Calu3 (cell line): ENCODE measurements around the gene NCAPG2. TPM values are rescaled to one million over a fixed set of nuclear protein-coding genes. Genes with fewer than 3 reads are reported as not detected.

ENCODE experiments used
- BruUV-seq: library from RNA; stranded (reverse); fragments of 400-500 nt; replicated peaks from 2 replicates; lab custom pipeline; 2021; lab: Mats Ljungman, UMichigan
- CTCF ChIA-PET: fragments of 300-600 bp; sonication (Branson Sonifier 250); formaldehyde crosslinking; loops from one replicate; lab custom pipeline; 2022; ENCODE audit warnings: antibody characterized with exemption; lab: Charles Lee
- DNase-seq: peaks from one replicate; pipeline ENCODE4 v3.0.0; 2022
- H3K27ac Mint-ChIP-seq: one replicate; pipeline ENCODE4 v1.8.0; 2022; ENCODE audit warnings: mixed read lengths; ENCODE audit not compliant: unreplicated experiment
- H3K27me3 Mint-ChIP-seq: one replicate; pipeline ENCODE4 v1.8.0; 2022; ENCODE audit warnings: mixed read lengths; ENCODE audit not compliant: unreplicated experiment
- H3K36me3 Mint-ChIP-seq: one replicate; pipeline ENCODE4 v1.8.0; 2022; ENCODE audit warnings: mild to moderate bottlenecking, moderate library complexity, mixed read lengths; ENCODE audit not compliant: insufficient read depth, unreplicated experiment
- H3K4me1 Mint-ChIP-seq: one replicate; pipeline ENCODE4 v1.8.0; 2022; ENCODE audit warnings: mild to moderate bottlenecking, low read depth, mixed read lengths; ENCODE audit not compliant: unreplicated experiment
- H3K4me3 Mint-ChIP-seq: one replicate; pipeline ENCODE4 v1.8.0; 2022; ENCODE audit warnings: mild to moderate bottlenecking, low read depth, moderate library complexity, mixed read lengths; ENCODE audit not compliant: unreplicated experiment
- H3K9me3 Mint-ChIP-seq: one replicate; pipeline ENCODE4 v1.8.0; 2022; ENCODE audit warnings: low read depth, mixed read lengths; ENCODE audit not compliant: unreplicated experiment
- CTCF ChIP-seq: fragments of 200-600 bp; IDR thresholded peaks from one replicate; pipeline ENCODE4 v1.8.0; 2022; ENCODE audit warnings: antibody characterized with exemption; ENCODE audit not compliant: unreplicated experiment
- intact Hi-C: fragments of 100-400 bp; cut with micrococcal nuclease; formaldehyde crosslinking; loops from one replicate; pipeline ENCODE4 v1.10.0; 2022; ENCODE audit not compliant: unreplicated experiment
- total RNA-seq: library from RNA; stranded (reverse); gene quantifications from 2 replicates; pipeline ENCODE4 v1.2.3, GENCODE V29; 2022

The NCAPG2 gene
- total RNA-seq, 1 experiment from 2014 or later, result 81.7 TPM

GRCh38 chr7:158588878-158589442 lies 115.6 kb downstream of the NCAPG2 start:
- CTCF ChIA-PET, result no interaction called here
- Mint-ChIP-seq H3K27me3 (peaks cover 48% of the 10 kb centered on the region), H3K9me3 (peaks cover 3% of the 10 kb centered on the region), H3K27ac (no peak overlapping the region), H3K36me3 (peaks cover 16% of the 10 kb centered on the region), H3K4me3 (peak overlapping the region; percentile 53), H3K4me1 (peaks cover 2% of the 10 kb centered on the region)
- intact Hi-C loops, result loop anchor here (10.0 kb wide), 1 partner anchor 154 kb away; no protein-coding TSS in a partner anchor
- TF ChIP-seq CTCF, result no peak
- no peak for DNase-seq
- BruUV-seq, result no TSS peak

- H3K36me3 Mint-ChIP-seq, result peaks cover 16% of the 10 kb centered on the region
- no peak for TF ChIP-seq CTCF
- peaks cover 48% of the 10 kb centered on the region for H3K27me3 Mint-ChIP-seq
- DNase-seq, result no peak
- H3K27ac Mint-ChIP-seq, result no peak overlapping the region
- peak overlapping the region; percentile 53 for H3K4me3 Mint-ChIP-seq
- H3K4me1 Mint-ChIP-seq, result peaks cover 9% of the 10 kb centered on the region
- CTCF ChIA-PET, result no interaction called here
- intact Hi-C loops, result loop anchor here (10.0 kb wide), 1 partner anchor 153 kb away; no protein-coding TSS in a partner anchor
- H3K9me3 Mint-ChIP-seq, result peaks cover 3% of the 10 kb centered on the region
- no TSS peak for BruUV-seq
Observed at GRCh38 chr7:158588085-158588877, 116.3 kb downstream of the NCAPG2 start.

- peak; percentile 76 for DNase-seq
- CTCF ChIA-PET, result no interaction called here
- H3K4me1 Mint-ChIP-seq, result peaks cover 14% of the 10 kb centered on the region
- H3K27me3 Mint-ChIP-seq, result peaks cover 48% of the 10 kb centered on the region
- BruUV-seq, result no TSS peak
- no peaks in the 10 kb centered on the region for H3K9me3 Mint-ChIP-seq
- intact Hi-C loops, result loop anchor here (10.0 kb wide), 1 partner anchor 153 kb away; no protein-coding TSS in a partner anchor
- H3K4me3 Mint-ChIP-seq, result peak within 1 kb of the TSS; percentile 53
- H3K27ac Mint-ChIP-seq, result no peak within 1 kb of the TSS
- no peak for TF ChIP-seq CTCF
- H3K36me3 Mint-ChIP-seq, result peaks cover 16% of the 10 kb centered on the region
Observed at GRCh38 chr7:158587162-158588084, 117.2 kb downstream of the NCAPG2 start, which contains the start of gene PTPRN2. Gene PTPRN2, minus strand, starts transcription at chr7:158587823.
